Ascending aorta (tissue), 2 donors: ENCODE measurements around the gene RAD51B. TPM values are rescaled to one million over a fixed set of nuclear protein-coding genes. Genes with fewer than 3 reads are reported as not detected.

ENCODE experiments used
- DNase-seq, 2 donors: peaks; one replicate each; pipeline ENCODE4 v3.0.0-alpha.2; 2019; ENCODE audit warnings: low spot score in 2 of 2
- H3K27ac ChIP-seq, 2 donors: fragments of 200-600 bp; sonication (generic); one replicate each; pipeline ENCODE4 v1.5.1; 2016 to 2017; ENCODE audit warnings: mild to moderate bottlenecking in 1 of 2
- H3K27me3 ChIP-seq: fragments of 200-600 bp; sonication (generic); one replicate; pipeline ENCODE4 v1.5.1; 2017
- H3K36me3 ChIP-seq, 2 donors: fragments of 200-600 bp; sonication (generic); one replicate each; pipeline ENCODE4 v1.5.1; 2016
- H3K4me1 ChIP-seq, 2 donors: fragments of 200-600 bp; sonication (generic); one replicate each; pipeline ENCODE4 v1.5.1; 2016 to 2017; ENCODE audit warnings: mild to moderate bottlenecking in 1 of 2
- H3K4me3 ChIP-seq, 2 donors: fragments of 200-600 bp; sonication (generic); one replicate each; pipeline ENCODE4 v1.5.1; 2016 to 2017; ENCODE audit warnings: mild to moderate bottlenecking in 1 of 2
- H3K9me3 ChIP-seq, 2 donors: fragments of 200-600 bp; sonication (generic); one replicate each; pipeline ENCODE4 v1.5.1; 2016
- intact Hi-C: fragments of 100-400 bp; cut with DNase I; formaldehyde crosslinking; loops from one replicate; pipeline ENCODE4 v1.15.1; 2023
- total RNA-seq: library from RNA; depleted of rRNA; stranded (reverse); fragments of >200 nt; gene quantifications from one replicate; pipeline ENCODE4 v1.1.0, GENCODE V29; 2016
- TF ChIP-seq, protein P1 (sequence below), 3 experiments: fragments of 200-600 bp in 2 of 3; fragments of 450-650 bp in 1 of 3; sonication (generic) in 2 of 3; IDR thresholded peaks; one replicate each; pipeline ENCODE4 v1.5.1; 2016 to 2019; ENCODE audit warnings: antibody characterized with exemption in 3 of 3, mild to moderate bottlenecking in 1 of 3, moderate library complexity in 1 of 3

The RAD51B gene
- total RNA-seq, 1 donor from 2014 or later, result not detected

- TF ChIP-seq, protein P1, sequence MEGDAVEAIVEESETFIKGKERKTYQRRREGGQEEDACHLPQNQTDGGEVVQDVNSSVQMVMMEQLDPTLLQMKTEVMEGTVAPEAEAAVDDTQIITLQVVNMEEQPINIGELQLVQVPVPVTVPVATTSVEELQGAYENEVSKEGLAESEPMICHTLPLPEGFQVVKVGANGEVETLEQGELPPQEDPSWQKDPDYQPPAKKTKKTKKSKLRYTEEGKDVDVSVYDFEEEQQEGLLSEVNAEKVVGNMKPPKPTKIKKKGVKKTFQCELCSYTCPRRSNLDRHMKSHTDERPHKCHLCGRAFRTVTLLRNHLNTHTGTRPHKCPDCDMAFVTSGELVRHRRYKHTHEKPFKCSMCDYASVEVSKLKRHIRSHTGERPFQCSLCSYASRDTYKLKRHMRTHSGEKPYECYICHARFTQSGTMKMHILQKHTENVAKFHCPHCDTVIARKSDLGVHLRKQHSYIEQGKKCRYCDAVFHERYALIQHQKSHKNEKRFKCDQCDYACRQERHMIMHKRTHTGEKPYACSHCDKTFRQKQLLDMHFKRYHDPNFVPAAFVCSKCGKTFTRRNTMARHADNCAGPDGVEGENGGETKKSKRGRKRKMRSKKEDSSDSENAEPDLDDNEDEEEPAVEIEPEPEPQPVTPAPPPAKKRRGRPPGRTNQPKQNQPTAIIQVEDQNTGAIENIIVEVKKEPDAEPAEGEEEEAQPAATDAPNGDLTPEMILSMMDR (IDR thresholded peaks at IDR 0.05), result no peak
- no peaks in the 10 kb centered on the region for H3K36me3 ChIP-seq
- no peak overlapping the region for H3K27ac ChIP-seq
- H3K27me3 ChIP-seq, result no peaks in the 10 kb centered on the region
- DNase-seq, result no peak
- H3K9me3 ChIP-seq, result no peaks in the 10 kb centered on the region
- no peak overlapping the region for H3K4me3 ChIP-seq
- no peaks in the 10 kb centered on the region for H3K4me1 ChIP-seq
- intact Hi-C loops, result no loop called here
Measured at GRCh38 chr14:67875175-67876006, 55.8 kb downstream of the RAD51B start.

DNA sequence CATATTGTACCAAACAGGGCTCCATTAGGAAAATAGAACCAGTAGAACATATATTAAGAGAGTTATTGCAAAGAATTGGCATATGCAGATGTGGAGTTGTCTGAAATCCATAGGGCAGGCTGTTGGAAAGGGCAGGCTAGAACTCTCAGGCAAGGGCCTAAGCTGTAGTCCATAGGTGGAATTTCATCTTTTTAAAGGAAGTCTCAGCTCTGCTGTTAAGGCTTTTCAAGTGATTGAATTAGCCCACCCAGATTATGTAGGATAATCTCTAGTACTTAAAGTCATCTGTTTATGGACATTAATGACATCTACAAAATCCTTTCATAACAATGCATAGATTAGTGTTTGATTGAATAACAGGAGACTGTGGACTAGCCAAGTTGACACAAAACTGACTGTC is 59.4 kb downstream of the RAD51B start:
- intact Hi-C loops, result no loop called here
- H3K36me3 ChIP-seq, result no peaks in the 10 kb centered on the region
- no peaks in the 10 kb centered on the region for H3K9me3 ChIP-seq
- TF ChIP-seq, protein P1 (IDR thresholded peaks at IDR 0.05), result no peak
- no peak overlapping the region for H3K27ac ChIP-seq
- no peaks in the 10 kb centered on the region for H3K27me3 ChIP-seq
- H3K4me1 ChIP-seq, result no peaks in the 10 kb centered on the region
- no peak overlapping the region for H3K4me3 ChIP-seq
- DNase-seq, result no peak

GRCh38 chr14:67881225-67881624 is 61.6 kb downstream of the RAD51B start:
- Histone ChIP-seq H3K9me3 (no peaks in the 10 kb centered on the region), H3K27me3 (no peaks in the 10 kb centered on the region), H3K4me1 (peaks cover 0 to 3% of the 10 kb centered on the region in 2 donors), H3K36me3 (no peaks in the 10 kb centered on the region), H3K4me3 (no peak overlapping the region), H3K27ac (no peak overlapping the region)
- no peak for DNase-seq
- TF ChIP-seq, protein P1 (IDR thresholded peaks at IDR 0.05), result no peak
- intact Hi-C loops, result loop anchor here (5.0 kb wide), 2 partner anchors 936 to 961 kb away; no protein-coding TSS in a partner anchor

GRCh38 chr14:67882986-67883555 is 63.5 kb downstream of the RAD51B start:
- TF ChIP-seq, protein P1 (IDR thresholded peaks at IDR 0.05), result no peak
- H3K4me3 ChIP-seq, result no peak overlapping the region
- no peak for DNase-seq
- H3K27me3 ChIP-seq, result no peaks in the 10 kb centered on the region
- H3K4me1 ChIP-seq, result peaks cover 0 to 3% of the 10 kb centered on the region in 2 donors
- H3K27ac ChIP-seq, result no peak overlapping the region
- H3K36me3 ChIP-seq, result no peaks in the 10 kb centered on the region
- H3K9me3 ChIP-seq, result no peaks in the 10 kb centered on the region
- intact Hi-C loops, result loop anchor here (5.0 kb wide), 2 partner anchors 934 to 959 kb away; no protein-coding TSS in a partner anchor

DNA sequence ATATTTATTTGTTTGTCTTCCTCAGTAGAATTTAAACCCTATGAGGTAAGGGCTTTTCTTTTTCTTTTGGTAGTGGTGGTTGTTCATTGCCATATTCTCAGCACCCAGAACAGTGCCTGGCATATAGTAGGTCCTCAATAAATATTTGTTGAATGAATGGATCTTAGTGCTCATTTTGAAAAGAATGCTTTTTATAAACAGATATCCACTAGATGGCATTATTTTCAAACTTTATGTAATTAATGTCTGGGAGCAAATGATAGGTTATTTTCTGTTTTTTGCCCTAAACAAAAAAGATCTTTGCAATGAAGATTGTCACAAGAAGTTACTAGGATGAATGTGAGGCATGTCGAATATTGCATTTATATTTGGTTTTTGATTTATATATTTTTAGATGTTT is 64.1 kb downstream of the RAD51B start:
- Histone ChIP-seq H3K4me3 (no peak overlapping the region), H3K36me3 (no peaks in the 10 kb centered on the region), H3K27me3 (no peaks in the 10 kb centered on the region), H3K27ac (no peak overlapping the region), H3K4me1 (peaks cover 0 to 3% of the 10 kb centered on the region in 2 donors), H3K9me3 (no peaks in the 10 kb centered on the region)
- TF ChIP-seq, protein P1 (IDR thresholded peaks at IDR 0.05), result peak in 2 of 3 experiments; percentile 25 to 40
- intact Hi-C loops, result loop anchor here (5.0 kb wide), 2 partner anchors 934 to 959 kb away; no protein-coding TSS in a partner anchor
- DNase-seq, result no peak
